ENCODE results near the gene SAC3D1.

SAC3D1 gene

DNA sequence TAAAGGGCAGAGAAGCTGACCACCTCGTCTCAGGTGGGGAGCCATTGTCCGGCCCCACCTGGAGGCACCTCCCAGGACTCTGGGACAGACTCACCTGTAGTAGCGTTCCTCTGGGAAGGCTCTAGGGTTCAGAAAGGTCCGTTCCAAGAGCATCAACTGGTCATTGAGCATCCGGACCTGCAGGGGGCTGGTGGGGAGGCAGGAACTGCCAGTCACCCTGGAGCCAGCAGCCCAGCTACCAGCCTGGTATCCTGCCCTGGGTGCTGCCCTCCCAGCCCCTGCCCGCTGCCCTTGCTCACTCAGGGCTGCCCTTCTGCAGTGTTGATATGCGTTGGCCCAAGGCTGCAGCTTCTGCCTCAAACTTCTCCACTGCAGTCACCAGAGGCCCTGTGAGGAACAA is 4.7 kb downstream of the SAC3D1 start:
- Histone ChIP-seq H2AFZ (ENCODE audit: low read length, unreplicated experiment) (no peak overlapping the region), H3K36me3 (ENCODE audit: insufficient read depth, low read length) (0 out of 2 replicates have a peak, but pooled peaks cover 5% of the 10 kb centered on the region), H3K4me1 (ENCODE audit: control insufficient read depth, insufficient read depth, low read length, unreplicated experiment) (peaks cover 7% of the 10 kb centered on the region), H3K27ac (ENCODE audit: low read depth, low read length) (no peak overlapping the region), H3K4me3 (ENCODE audit: low read depth, low read length) (no peak overlapping the region), H3K79me2 (ENCODE audit: control insufficient read depth, insufficient read depth, low read length, unreplicated experiment) (peaks cover 13% of the 10 kb centered on the region), H3K27me3 (ENCODE audit: insufficient read depth, low read length) (no peaks in the 10 kb centered on the region)

- Histone ChIP-seq H3K4me3 (ENCODE audit: low read depth, low read length) (peak overlapping the region; percentile 75), H2AFZ (ENCODE audit: low read length, unreplicated experiment) (peak overlapping the region; percentile 83), H3K27ac (ENCODE audit: low read depth, low read length) (no peak overlapping the region), H3K27me3 (ENCODE audit: insufficient read depth, low read length) (no peaks in the 10 kb centered on the region), H3K79me2 (ENCODE audit: control insufficient read depth, insufficient read depth, low read length, unreplicated experiment) (peaks cover 3% of the 10 kb centered on the region), H3K36me3 (ENCODE audit: insufficient read depth, low read length) (0 out of 2 replicates have a peak, but pooled peaks cover 5% of the 10 kb centered on the region), H3K4me1 (ENCODE audit: control insufficient read depth, insufficient read depth, low read length, unreplicated experiment) (peaks cover 2% of the 10 kb centered on the region)
These were observed 6.8 kb downstream of the SAC3D1 start for GRCh38 chr11:65047581-65048422.

GRCh38 chr11:65051398-65051858 is 10.4 kb downstream of the SAC3D1 start:
- Histone ChIP-seq H3K4me3 (ENCODE audit: low read depth, low read length) (no peak overlapping the region), H2AFZ (ENCODE audit: low read length, unreplicated experiment) (no peak overlapping the region), H3K4me1 (ENCODE audit: control insufficient read depth, insufficient read depth, low read length, unreplicated experiment) (no peaks in the 10 kb centered on the region)

GRCh38 chr11:65053827-65054508 is 13.0 kb downstream of the SAC3D1 start:
- no peaks in the 10 kb centered on the region for H3K4me1 ChIP-seq (ENCODE audit: control insufficient read depth, insufficient read depth, low read length, unreplicated experiment)
- H3K4me3 ChIP-seq (ENCODE audit: low read depth, low read length): no peak overlapping the region
- H3K27ac ChIP-seq (ENCODE audit: low read depth, low read length): no peak overlapping the region
- no peaks in the 10 kb centered on the region for H3K27me3 ChIP-seq (ENCODE audit: insufficient read depth, low read length)
- no peaks in the 10 kb centered on the region for H3K36me3 ChIP-seq (ENCODE audit: insufficient read depth, low read length)
- no peak overlapping the region for H2AFZ ChIP-seq (ENCODE audit: low read length, unreplicated experiment)
- no peaks in the 10 kb centered on the region for H3K79me2 ChIP-seq (ENCODE audit: control insufficient read depth, insufficient read depth, low read length, unreplicated experiment)

More at GRCh38 chr11:65051398-65051858, 10.4 kb downstream of the SAC3D1 start:
- Histone ChIP-seq H3K79me2 (ENCODE audit: control insufficient read depth, insufficient read depth, low read length, unreplicated experiment) (no peaks in the 10 kb centered on the region), H3K36me3 (ENCODE audit: insufficient read depth, low read length) (no peaks in the 10 kb centered on the region), H3K27me3 (ENCODE audit: insufficient read depth, low read length) (no peaks in the 10 kb centered on the region), H3K27ac (ENCODE audit: low read depth, low read length) (no peak overlapping the region)

DNA sequence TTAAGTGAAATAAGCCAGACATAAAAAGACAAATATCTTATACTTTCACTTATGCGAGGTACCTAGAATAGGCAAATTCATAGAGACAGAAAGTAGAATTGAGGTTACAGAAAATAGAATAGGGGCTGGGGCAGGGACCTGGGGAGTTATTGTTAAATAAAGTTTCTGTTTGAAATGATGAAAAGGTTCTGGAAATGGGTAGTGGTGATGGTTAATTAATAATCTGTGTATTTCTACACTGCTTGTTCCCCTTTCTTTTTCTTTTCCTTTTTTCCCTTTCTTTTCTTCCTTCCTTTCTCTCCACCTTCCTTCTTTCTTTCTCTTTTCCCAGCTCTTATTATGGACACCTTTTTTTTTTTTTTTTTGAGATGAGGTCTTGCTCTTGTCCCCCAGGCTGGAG is 14.5 kb downstream of the SAC3D1 start:
- no peak overlapping the region for H3K4me3 ChIP-seq (ENCODE audit: low read depth, low read length)
- H3K27ac ChIP-seq (ENCODE audit: low read depth, low read length): no peak overlapping the region
- H3K4me1 ChIP-seq (ENCODE audit: control insufficient read depth, insufficient read depth, low read length, unreplicated experiment): no peaks in the 10 kb centered on the region

DNA sequence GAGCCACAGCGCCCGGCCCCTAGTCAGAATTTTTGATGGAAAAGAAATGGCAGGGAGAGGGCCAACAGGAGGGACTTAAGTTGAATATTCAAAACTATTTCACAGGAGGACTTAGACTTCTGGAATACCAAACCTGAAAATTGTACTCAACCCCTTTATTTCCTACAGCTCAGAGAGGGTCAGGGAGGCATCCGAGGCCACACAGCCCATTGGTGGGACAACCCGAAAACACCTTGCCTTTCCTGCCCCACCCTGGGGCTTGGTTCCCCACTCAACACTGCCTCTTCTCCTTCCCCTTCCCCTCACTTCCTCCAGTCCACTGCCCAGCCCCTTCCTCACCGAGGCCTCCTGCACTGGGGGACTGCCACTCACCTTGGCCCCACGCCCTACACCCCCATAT is 16.0 kb downstream of the SAC3D1 start:
- Histone ChIP-seq H3K27ac (ENCODE audit: low read depth, low read length) (no peak overlapping the region), H3K27me3 (ENCODE audit: insufficient read depth, low read length) (no peaks in the 10 kb centered on the region), H3K36me3 (ENCODE audit: insufficient read depth, low read length) (no peaks in the 10 kb centered on the region), H3K4me3 (ENCODE audit: low read depth, low read length) (no peak overlapping the region), H2AFZ (ENCODE audit: low read length, unreplicated experiment) (no peak overlapping the region), H3K4me1 (ENCODE audit: control insufficient read depth, insufficient read depth, low read length, unreplicated experiment) (no peaks in the 10 kb centered on the region), H3K79me2 (ENCODE audit: control insufficient read depth, insufficient read depth, low read length, unreplicated experiment) (no peaks in the 10 kb centered on the region)

More for the DNA sequence above, 14.5 kb downstream of the SAC3D1 start:
- Histone ChIP-seq H2AFZ (ENCODE audit: low read length, unreplicated experiment) (no peak overlapping the region), H3K36me3 (ENCODE audit: insufficient read depth, low read length) (no peaks in the 10 kb centered on the region), H3K79me2 (ENCODE audit: control insufficient read depth, insufficient read depth, low read length, unreplicated experiment) (no peaks in the 10 kb centered on the region), H3K27me3 (ENCODE audit: insufficient read depth, low read length) (no peaks in the 10 kb centered on the region)

- H3K27me3 ChIP-seq (ENCODE audit: insufficient read depth, low read length): no peaks in the 10 kb centered on the region
- no peaks in the 10 kb centered on the region for H3K4me1 ChIP-seq (ENCODE audit: control insufficient read depth, insufficient read depth, low read length, unreplicated experiment)
- no peak overlapping the region for H3K4me3 ChIP-seq (ENCODE audit: low read depth, low read length)
- H3K79me2 ChIP-seq (ENCODE audit: control insufficient read depth, insufficient read depth, low read length, unreplicated experiment): no peaks in the 10 kb centered on the region
- no peaks in the 10 kb centered on the region for H3K36me3 ChIP-seq (ENCODE audit: insufficient read depth, low read length)
- H2AFZ ChIP-seq (ENCODE audit: low read length, unreplicated experiment): no peak overlapping the region
- H3K27ac ChIP-seq (ENCODE audit: low read depth, low read length): no peak overlapping the region
These were observed 16.5 kb downstream of the SAC3D1 start for GRCh38 chr11:65057526-65057925.

DNA sequence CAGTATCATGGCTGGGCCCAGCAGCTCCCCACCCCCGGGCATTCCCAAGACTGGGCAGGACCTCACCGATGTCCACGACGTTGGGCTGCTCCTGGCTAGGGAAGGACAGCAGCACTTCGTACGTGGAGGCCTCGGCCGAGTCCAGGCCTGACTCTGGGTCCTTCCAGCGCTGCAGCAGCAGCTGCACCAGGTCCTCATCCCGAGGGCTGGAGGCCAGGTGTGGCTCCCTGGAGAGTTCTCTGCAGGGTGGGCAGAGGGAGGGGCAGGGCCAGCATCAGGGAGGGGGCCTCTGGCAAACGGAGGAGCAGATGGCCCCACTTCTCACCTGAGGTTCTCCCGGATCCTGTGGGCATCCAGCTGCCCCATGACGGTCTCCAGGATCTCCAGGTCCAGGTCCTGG is 17.0 kb downstream of the SAC3D1 start:
- Histone ChIP-seq H3K27ac (ENCODE audit: low read depth, low read length) (no peak overlapping the region), H3K79me2 (ENCODE audit: control insufficient read depth, insufficient read depth, low read length, unreplicated experiment) (no peaks in the 10 kb centered on the region), H3K4me1 (ENCODE audit: control insufficient read depth, insufficient read depth, low read length, unreplicated experiment) (no peaks in the 10 kb centered on the region), H3K36me3 (ENCODE audit: insufficient read depth, low read length) (no peaks in the 10 kb centered on the region), H3K27me3 (ENCODE audit: insufficient read depth, low read length) (no peaks in the 10 kb centered on the region), H3K4me3 (ENCODE audit: low read depth, low read length) (no peak overlapping the region), H2AFZ (ENCODE audit: low read length, unreplicated experiment) (no peak overlapping the region)

GRCh38 chr11:65058419-65059054 is 17.5 kb downstream of the SAC3D1 start, which contains the start of gene NAALADL1:
Gene NAALADL1, minus strand, starts transcription at chr11:65058553. Its CDS starts 32 bp downstream, at chr11:65058521.
- Histone ChIP-seq H3K4me1 (ENCODE audit: control insufficient read depth, insufficient read depth, low read length, unreplicated experiment) (no peaks in the 10 kb centered on the region), H3K27ac (ENCODE audit: low read depth, low read length) (no peak within 1 kb of the TSS), H3K4me3 (ENCODE audit: low read depth, low read length) (no peak within 1 kb of the TSS), H2AFZ (ENCODE audit: low read length, unreplicated experiment) (no peak within 1 kb of the TSS), H3K36me3 (ENCODE audit: insufficient read depth, low read length) (no peaks in the 10 kb centered on the region), H3K79me2 (ENCODE audit: control insufficient read depth, insufficient read depth, low read length, unreplicated experiment) (no peaks in the 10 kb centered on the region), H3K27me3 (ENCODE audit: insufficient read depth, low read length) (no peaks in the 10 kb centered on the region)

DNA sequence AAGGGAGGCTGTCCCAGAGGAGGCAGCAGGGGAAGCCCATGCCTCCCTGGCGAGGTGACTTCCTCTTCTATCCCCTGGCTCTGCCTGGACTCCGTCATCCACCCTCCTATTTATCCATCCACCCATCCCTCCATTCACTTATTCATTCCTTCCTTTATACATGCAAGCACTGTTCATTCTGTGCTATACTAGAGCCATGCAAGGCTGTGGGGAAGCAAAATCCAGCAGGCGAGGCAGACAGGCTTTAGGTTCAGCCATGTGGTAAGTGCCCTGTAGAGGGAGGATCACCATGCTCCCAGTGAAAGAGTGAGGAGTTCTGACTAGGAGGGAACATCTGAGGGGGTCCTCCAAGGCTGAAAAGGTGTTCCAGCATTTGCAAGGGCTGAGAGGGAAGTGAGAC is 18.5 kb downstream of the SAC3D1 start:
- H2AFZ ChIP-seq (ENCODE audit: low read length, unreplicated experiment): no peak overlapping the region
- H3K79me2 ChIP-seq (ENCODE audit: control insufficient read depth, insufficient read depth, low read length, unreplicated experiment): no peaks in the 10 kb centered on the region
- H3K4me3 ChIP-seq (ENCODE audit: low read depth, low read length): no peak overlapping the region
- no peaks in the 10 kb centered on the region for H3K36me3 ChIP-seq (ENCODE audit: insufficient read depth, low read length)
- no peak overlapping the region for H3K27ac ChIP-seq (ENCODE audit: low read depth, low read length)
- no peaks in the 10 kb centered on the region for H3K27me3 ChIP-seq (ENCODE audit: insufficient read depth, low read length)
- no peaks in the 10 kb centered on the region for H3K4me1 ChIP-seq (ENCODE audit: control insufficient read depth, insufficient read depth, low read length, unreplicated experiment)
